HCT116 (cell line): ENCODE measurements around the gene BORCS5. TPM values are rescaled to one million over a fixed set of nuclear protein-coding genes. Genes with fewer than 3 reads are reported as not detected.

Source experiments
- ATAC-seq: fragments of 200-7000 bp; cut with Tn5 transposase; 2 replicates; pipeline ENCODE4 v1.9.1; 2020; ENCODE audit warnings: mild to moderate bottlenecking, moderate library complexity
- BruUV-seq: library from RNA; stranded (reverse); fragments of 400-500 nt; replicated peaks from 2 replicates; lab custom pipeline; 2021; lab: Mats Ljungman, UMichigan
- CTCF ChIA-PET: fragments of 300-600 bp; sonication (Branson Sonifier 250); formaldehyde crosslinking; loops from one replicate; lab custom pipeline; 2021; ENCODE audit warnings: antibody characterized with exemption; lab: Charles Lee
- POLR2A ChIA-PET: fragments of 300-600, 350-600 bp; sonication (Branson Sonifier 250); formaldehyde crosslinking; loops from one replicate; lab custom pipeline; 2021; ENCODE audit warnings: antibody characterized with exemption; lab: Charles Lee
- RAD21 ChIA-PET, 2 experiments: fragments of 300-600 bp; sonication (Branson Sonifier 250); formaldehyde crosslinking; loops; one replicate each; lab custom pipeline; 2023; ENCODE audit warnings: low total read pairs in 2 of 2; ENCODE audit not compliant: uncharacterized antibody in 2 of 2, unreplicated experiment in 2 of 2, low non-redundant PET in 1 of 2; lab: Charles Lee
- DNase-seq: peaks from one replicate; pipeline ENCODE4 v3.0.0-alpha.2; 2010; ENCODE audit warnings: low read depth, low spot score
- H2AFZ ChIP-seq: fragments of 200-600 bp; shearing (Covaris generic), sonication (generic); 2 replicates; pipeline ENCODE4 v1.6.1; 2017; ENCODE audit warnings: low read depth, mixed run types, mixed read lengths, antibody characterized with exemption, low read length; ENCODE audit not compliant: poor library complexity, severe bottlenecking
- H3K27ac ChIP-seq: 2 replicates; pipeline ENCODE4 v1.5.1; 2012; ENCODE audit warnings: low read depth, low read length
- H3K27me3 ChIP-seq: fragments of 200-600 bp; sonication (generic); 2 replicates; pipeline ENCODE4 v1.6.1; 2016; ENCODE audit warnings: mixed run types, low read length, mixed read lengths; ENCODE audit not compliant: insufficient read depth
- H3K36me3 ChIP-seq, 2 experiments: fragments of 200-500 bp in 1 of 2; fragments of 200-600 bp in 1 of 2; sonication (Bioruptor generic) in 1 of 2; sonication (generic) in 1 of 2; 2 replicates each; pipeline versions ENCODE4 v1.5.1 to v1.6.1; 2014 to 2016; ENCODE audit warnings: low read length in 2 of 2, inconsistent platforms in 1 of 2, mixed read lengths in 1 of 2, mixed run types in 1 of 2; ENCODE audit not compliant: insufficient read depth in 2 of 2, control insufficient read depth in 1 of 2
- H3K4me1 ChIP-seq, 2 experiments: fragments of 200-600 bp in 1 of 2; sonication (generic) in 1 of 2; 2 replicates each; pipeline versions ENCODE4 v1.5.1 to v1.6.1; 2012 to 2017; ENCODE audit warnings: low read length in 2 of 2, inconsistent platforms in 1 of 2, mild to moderate bottlenecking in 1 of 2, mixed read lengths in 1 of 2, mixed run types in 1 of 2, moderate library complexity in 1 of 2; ENCODE audit not compliant: insufficient read depth in 2 of 2, control insufficient read depth in 1 of 2
- H3K4me2 ChIP-seq: fragments of 200-600 bp; sonication (generic); 2 replicates; pipeline ENCODE4 v1.6.1; 2017; ENCODE audit warnings: mixed run types, low read length, mixed read lengths
- H3K4me3 ChIP-seq, 2 experiments: fragments of 200-600 bp in 1 of 2; sonication (generic) in 1 of 2; replicated peaks in 1 of 2; 2 replicates each; pipeline ENCODE4 v1.5.1; 2011 to 2016; ENCODE audit warnings: low read length in 2 of 2, control low read depth in 1 of 2, low read depth in 1 of 2, mild to moderate bottlenecking in 1 of 2, mixed read lengths in 1 of 2, mixed run types in 1 of 2
- H3K79me2 ChIP-seq: fragments of 200-600 bp; sonication (generic); 2 replicates; pipeline ENCODE4 v1.6.1; 2017; ENCODE audit warnings: mild to moderate bottlenecking, mixed run types, low read length, moderate library complexity, mixed read lengths; ENCODE audit not compliant: insufficient read depth
- H3K9ac ChIP-seq: fragments of 200-600 bp; sonication (generic); 2 replicates; pipeline ENCODE4 v1.6.1; 2016; ENCODE audit warnings: low read length, mixed read lengths
- H3K9me2 ChIP-seq: fragments of 200-600 bp; sonication (generic), shearing (Covaris generic); 2 replicates; pipeline ENCODE4 v1.6.1; 2017; ENCODE audit warnings: mixed run types, mild to moderate bottlenecking, moderate library complexity; ENCODE audit not compliant: insufficient read depth
- H3K9me3 ChIP-seq, 2 experiments: fragments of 200-500 bp in 1 of 2; fragments of 200-600 bp in 1 of 2; sonication (Bioruptor generic) in 1 of 2; sonication (generic) in 1 of 2; 2 replicates each; pipeline ENCODE4 v1.6.1; 2014 to 2017; ENCODE audit warnings: low read length in 2 of 2, mixed read lengths in 2 of 2, inconsistent platforms in 1 of 2, low read depth in 1 of 2, mild to moderate bottlenecking in 1 of 2, mixed run types in 1 of 2, moderate library complexity in 1 of 2; ENCODE audit not compliant: control insufficient read depth in 1 of 2, insufficient read depth in 1 of 2
- H4K20me1 ChIP-seq: fragments of 200-600 bp; sonication (generic), shearing (Covaris generic); 2 replicates; pipeline ENCODE4 v1.6.1; 2017; ENCODE audit warnings: mixed run types, mild to moderate bottlenecking, moderate library complexity; ENCODE audit not compliant: insufficient read depth
- CTCF ChIP-seq, 3 experiments: fragments of 200-600 bp in 1 of 3; sonication (generic) in 1 of 3; IDR thresholded peaks in 2 of 3; conservative IDR thresholded peaks in 1 of 3; 2 replicates each; pipeline ENCODE4 v1.5.1; 2012 to 2017; ENCODE audit warnings: low read depth in 2 of 3, low read length in 2 of 3, antibody characterized with exemption in 1 of 3, borderline replicate concordance in 1 of 3, control low read depth in 1 of 3, mild to moderate bottlenecking in 1 of 3, mixed read lengths in 1 of 3, mixed run types in 1 of 3, moderate library complexity in 1 of 3; ENCODE audit not compliant: insufficient read depth in 1 of 3
- EGR1 ChIP-seq: IDR thresholded peaks from 2 replicates; pipeline ENCODE4 v1.6.1; 2012; ENCODE audit warnings: low read depth
- ELF1 ChIP-seq: IDR thresholded peaks from 2 replicates; pipeline ENCODE4 v1.6.1; 2012; ENCODE audit warnings: low read depth, borderline replicate concordance
- EZH2phosphoT487 ChIP-seq: fragments of 200-600 bp; IDR thresholded peaks from 2 replicates; pipeline ENCODE4 v1.6.1; 2018; ENCODE audit warnings: antibody characterized with exemption, borderline replicate concordance
- FOSL1 ChIP-seq: IDR thresholded peaks from 2 replicates; pipeline ENCODE4 v1.6.1; 2012; ENCODE audit warnings: low read depth
- MAX ChIP-seq: IDR thresholded peaks from 2 replicates; pipeline ENCODE4 v1.6.1; 2012
- POLR2A ChIP-seq: IDR thresholded peaks from 2 replicates; pipeline ENCODE4 v1.7.0; 2011; ENCODE audit warnings: borderline replicate concordance; ENCODE audit not compliant: insufficient read depth, insufficient read length; ENCODE audit errors: extremely low read depth
- POLR2AphosphoS5 ChIP-seq: IDR thresholded peaks from 2 replicates; pipeline ENCODE4 v1.6.1; 2011; ENCODE audit warnings: mild to moderate bottlenecking, low read depth, low read length, moderate library complexity
- REST ChIP-seq: IDR thresholded peaks from 2 replicates; pipeline ENCODE4 v1.6.1; 2012; ENCODE audit warnings: low read depth
- SIN3A ChIP-seq: IDR thresholded peaks from 2 replicates; pipeline ENCODE4 v1.6.1; 2012; ENCODE audit warnings: low read depth
- SRF ChIP-seq: IDR thresholded peaks from 2 replicates; pipeline ENCODE4 v1.6.1; 2012; ENCODE audit warnings: low read depth
- TCF7L2 ChIP-seq: IDR thresholded peaks from 2 replicates; pipeline ENCODE4 v1.7.0; 2011; ENCODE audit warnings: borderline replicate concordance, inconsistent platforms; ENCODE audit not compliant: insufficient read depth, insufficient read length; ENCODE audit errors: extremely low read depth
- YY1 ChIP-seq: IDR thresholded peaks from 2 replicates; pipeline ENCODE4 v1.6.1; 2011; ENCODE audit warnings: low read length, low read depth, moderate library complexity, mild to moderate bottlenecking; ENCODE audit not compliant: insufficient replicate concordance; ENCODE audit errors: extremely low read depth
- ZBTB33 ChIP-seq: IDR thresholded peaks from 2 replicates; pipeline ENCODE4 v1.6.1; 2011; ENCODE audit warnings: mild to moderate bottlenecking, low read length, moderate library complexity; ENCODE audit not compliant: insufficient replicate concordance; ENCODE audit errors: extremely low read depth
- ZFX ChIP-seq: fragments of 450-650 bp; IDR thresholded peaks from 2 replicates; pipeline ENCODE4 v1.6.1; 2017
- intact Hi-C: fragments of 100-400 bp; cut with micrococcal nuclease; formaldehyde crosslinking; loops from 2 replicates; pipeline ENCODE4 v1.10.0; 2022
- total RNA-seq: library from RNA; stranded (reverse); gene quantifications from one replicate; pipeline ENCODE4 v1.2.1, GENCODE V29; 2021; ENCODE audit not compliant: unreplicated experiment

Gene BORCS5
- total RNA-seq, 1 experiment from 2014 or later: 8.7 TPM

- TF ChIP-seq ZBTB33: no peak
- TF ChIP-seq FOSL1: no peak
- no peak for TF ChIP-seq TCF7L2
- no peak for TF ChIP-seq MAX
- no peak for TF ChIP-seq POLR2A
- no peak for TF ChIP-seq ELF1
Observed at GRCh38 chr12:12492547-12492946, 135.7 kb downstream of the BORCS5 start (continued).

- CTCF ChIA-PET: no interaction called here
- POLR2A ChIA-PET: no interaction called here
- Histone ChIP-seq H3K27me3 (no peaks in the 10 kb centered on the region), H3K4me3 (no peak overlapping the region), H3K79me2 (no peaks in the 10 kb centered on the region), H3K27ac (no peak overlapping the region), H2AFZ (no peak overlapping the region), H3K4me1 (no peaks in the 10 kb centered on the region)
- no peak for ATAC-seq
- no peak for TF ChIP-seq POLR2A
- TF ChIP-seq MAX: no peak
- no peak for TF ChIP-seq ZFX
- TF ChIP-seq EZH2phosphoT487: no peak
- TF ChIP-seq REST: no peak
- no peak for TF ChIP-seq SRF
- no peak for TF ChIP-seq CTCF (IDR thresholded peaks at IDR 0.05 in 2 of 3, conservative IDR thresholded peaks at IDR 0.05 in 1 of 3; ENCODE audit: borderline replicate concordance in 1 of 3, insufficient read depth in 1 of 3, low read depth in 2 of 3, low read length in 2 of 3)
- TF ChIP-seq YY1: no peak
- no peak for TF ChIP-seq FOSL1
- no peak for TF ChIP-seq SIN3A
- TF ChIP-seq EGR1: no peak
- TF ChIP-seq POLR2AphosphoS5: no peak
- TF ChIP-seq, all 23 proteins: peak for 0
- no peak overlapping the region for H3K4me2 ChIP-seq
- BruUV-seq: no TSS peak
- intact Hi-C loops: no loop called here
- no peak for DNase-seq
- no peaks in the 10 kb centered on the region for H3K9me2 ChIP-seq
- RAD21 ChIA-PET: no interaction called here
- no peak overlapping the region for H3K9ac ChIP-seq
- H4K20me1 ChIP-seq: no peaks in the 10 kb centered on the region
- H3K36me3 ChIP-seq: no peaks in the 10 kb centered on the region
- no peaks in the 10 kb centered on the region for H3K9me3 ChIP-seq
Observed at GRCh38 chr12:12495536-12495935, 138.7 kb downstream of the BORCS5 start.
